ENCODE results near the gene MINK1. TPM values are rescaled to one million over a fixed set of nuclear protein-coding genes. Genes with fewer than 3 reads are reported as not detected.
A peak's percentile ranks its signal among the peaks of the same experiment; 100 is the strongest.

Gene MINK1
- total and polyA plus RNA-seq, 2 of the 13 experiments (the other 11 are each of a cell fraction or from before 2014, with no cell fraction given): 17.2 to 63.9 TPM

GRCh38 chr17:4920351-4921048 lies 87.4 kb downstream of the MINK1 start (continued):
- TF ChIP-seq ZNF580 (CRISPR knock-in tag; IDR thresholded peaks at IDR 0.05; ENCODE audit: borderline replicate concordance, low read depth): 0 out of 2 replicates have a peak, but pooled peaks have one; percentile 41
- TF ChIP-seq NR0B2 (CRISPR knock-in tag; IDR thresholded peaks at IDR 0.05): no peak
- no peak for TF ChIP-seq ZNF773 (CRISPR knock-in tag; IDR thresholded peaks at IDR 0.05; ENCODE audit: borderline replicate concordance)
- TF ChIP-seq IKZF4 (CRISPR knock-in tag; IDR thresholded peaks at IDR 0.05; ENCODE audit: borderline replicate concordance, low read depth, not compliant biosample characterization): no peak
- no peak for TF ChIP-seq MTF1 (CRISPR knock-in tag; IDR thresholded peaks at IDR 0.05)
- 0 out of 2 replicates have a peak, but pooled peaks have one; percentile 23 for TF ChIP-seq IKZF5 (CRISPR knock-in tag; IDR thresholded peaks at IDR 0.05)
- no peak for TF ChIP-seq ZNF672 (CRISPR knock-in tag; IDR thresholded peaks at IDR 0.05)
- no peak; the same call in 1 of the 2 replicates for TF ChIP-seq YEATS2 (CRISPR knock-in tag; IDR thresholded peaks at IDR 0.05; ENCODE audit: borderline replicate concordance)
- no peak for TF ChIP-seq ZMAT3 (CRISPR knock-in tag; conservative IDR thresholded peaks at IDR 0.05)
- TF ChIP-seq ARID4A (CRISPR knock-in tag; IDR thresholded peaks at IDR 0.05; ENCODE audit: borderline replicate concordance): peak; percentile 32; the same call in 1 of the 2 replicates
- no peak for TF ChIP-seq ISL2 (CRISPR knock-in tag; IDR thresholded peaks at IDR 0.05)
- peak; percentile 65 for TF ChIP-seq TEAD3 (CRISPR knock-in tag; optimal IDR thresholded peaks at IDR 0.05; ENCODE audit: borderline replicate concordance)
- no peak for TF ChIP-seq NCOA2 (CRISPR knock-in tag; IDR thresholded peaks at IDR 0.05)
- no peak for TF ChIP-seq MXD3 (CRISPR knock-in tag; IDR thresholded peaks at IDR 0.05)
- TF ChIP-seq PHF8 (CRISPR knock-in tag; IDR thresholded peaks at IDR 0.05): no peak
- TF ChIP-seq WIZ (CRISPR knock-in tag; IDR thresholded peaks at IDR 0.05): no peak
- TF ChIP-seq RELA (CRISPR knock-in tag; IDR thresholded peaks at IDR 0.05): no peak
- TF ChIP-seq HMG20A (CRISPR knock-in tag; IDR thresholded peaks at IDR 0.05; ENCODE audit: borderline replicate concordance): 0 out of 2 replicates have a peak, but pooled peaks have one; percentile 44
- TF ChIP-seq ZSCAN22 (CRISPR knock-in tag; IDR thresholded peaks at IDR 0.05): no peak
- TF ChIP-seq RFX1 (IDR thresholded peaks at IDR 0.05): no peak
- TF ChIP-seq ZNF720 (CRISPR knock-in tag; IDR thresholded peaks at IDR 0.05): no peak
- TF ChIP-seq IRF2 (CRISPR knock-in tag; IDR thresholded peaks at IDR 0.05): 0 out of 2 replicates have a peak, but pooled peaks have one; percentile 22
- peak; percentile 47; the same call in 1 of the 2 replicates for TF ChIP-seq ZNF205 (CRISPR knock-in tag; IDR thresholded peaks at IDR 0.05)
- TF ChIP-seq LCORL (IDR thresholded peaks at IDR 0.05): no peak
- peak; percentile 66; the same call in 1 of the 2 replicates for TF ChIP-seq LCORL (CRISPR knock-in tag; IDR thresholded peaks at IDR 0.05)
- no peak for TF ChIP-seq ZNF616 (CRISPR knock-in tag; IDR thresholded peaks at IDR 0.05; ENCODE audit: low read depth)
